Progenitor cell of endocrine pancreas (in vitro differentiated cells): ENCODE results near the gene LUZP1. TPM values are rescaled to one million over a fixed set of nuclear protein-coding genes. Genes with fewer than 3 reads are reported as not detected.

ENCODE experiments used
- DNase-seq: peaks from one replicate; pipeline ENCODE4 v3.0.0; 2021; ENCODE audit warnings: low spot score; ENCODE audit not compliant: unreplicated experiment
- H3K27ac Mint-ChIP-seq: 2 replicates; pipeline ENCODE4 v1.8.0; 2021; ENCODE audit warnings: mild to moderate bottlenecking, moderate library complexity, mixed read lengths
- H3K27me3 Mint-ChIP-seq: 2 replicates; pipeline ENCODE4 v1.8.0; 2021; ENCODE audit warnings: mixed read lengths
- H3K36me3 Mint-ChIP-seq: 2 replicates; pipeline ENCODE4 v1.8.0; 2022; ENCODE audit warnings: mixed read lengths; ENCODE audit not compliant: insufficient read depth
- H3K4me1 Mint-ChIP-seq: 2 replicates; pipeline ENCODE4 v1.8.0; 2021; ENCODE audit warnings: low read depth, mixed read lengths
- H3K4me3 Mint-ChIP-seq: 2 replicates; pipeline ENCODE4 v1.8.0; 2021; ENCODE audit warnings: low read depth, mild to moderate bottlenecking, moderate library complexity, mixed read lengths
- H3K9me3 Mint-ChIP-seq: 2 replicates; pipeline ENCODE4 v1.8.0; 2021; ENCODE audit warnings: low read depth, mixed read lengths
- microRNA-seq: library from miRNA; unstranded; fragments of <30 nt; microRNA quantifications from one replicate; pipeline ENCODE4 v1.1.0, GENCODE V29; 2020; ENCODE audit warnings: borderline number of aligned reads; ENCODE audit not compliant: unreplicated experiment
- total RNA-seq: library from RNA; stranded (reverse); gene quantifications from 2 replicates; pipeline ENCODE4 v1.2.1, GENCODE V29; 2021
- TF ChIP-seq, protein P1 (sequence below): fragments of 200-600 bp; sonication (generic); IDR thresholded peaks from one replicate; pipeline ENCODE4 v1.5.0; 2021; ENCODE audit warnings: antibody characterized with exemption, mild to moderate bottlenecking; ENCODE audit not compliant: unreplicated experiment

The LUZP1 gene
- total RNA-seq, 1 donor from 2014 or later = 47.5 TPM

DNA sequence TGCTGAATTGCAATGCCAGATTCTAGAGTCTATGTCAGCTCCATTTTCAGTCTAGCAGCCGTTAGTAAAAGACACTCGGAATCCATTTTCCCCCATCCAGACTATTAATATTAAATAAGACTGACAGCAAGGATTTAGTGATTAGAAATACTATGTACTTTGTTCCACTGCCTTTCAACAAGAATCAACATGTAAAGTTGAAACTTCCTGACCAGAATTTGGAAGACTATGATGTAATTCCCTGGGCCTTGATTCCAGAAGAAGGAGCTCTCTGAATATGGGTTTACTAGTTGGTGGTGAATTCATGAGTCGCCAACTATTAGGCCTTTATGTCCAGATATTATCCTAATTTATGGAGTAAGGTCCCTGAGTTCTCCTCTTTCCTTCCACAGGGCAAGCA is 124.6 kb downstream of the LUZP1 start:
- Mint-ChIP-seq H3K36me3 (peaks cover 5% of the 10 kb centered on the region), H3K4me3 (no peak overlapping the region)
- TF ChIP-seq, protein P1, sequence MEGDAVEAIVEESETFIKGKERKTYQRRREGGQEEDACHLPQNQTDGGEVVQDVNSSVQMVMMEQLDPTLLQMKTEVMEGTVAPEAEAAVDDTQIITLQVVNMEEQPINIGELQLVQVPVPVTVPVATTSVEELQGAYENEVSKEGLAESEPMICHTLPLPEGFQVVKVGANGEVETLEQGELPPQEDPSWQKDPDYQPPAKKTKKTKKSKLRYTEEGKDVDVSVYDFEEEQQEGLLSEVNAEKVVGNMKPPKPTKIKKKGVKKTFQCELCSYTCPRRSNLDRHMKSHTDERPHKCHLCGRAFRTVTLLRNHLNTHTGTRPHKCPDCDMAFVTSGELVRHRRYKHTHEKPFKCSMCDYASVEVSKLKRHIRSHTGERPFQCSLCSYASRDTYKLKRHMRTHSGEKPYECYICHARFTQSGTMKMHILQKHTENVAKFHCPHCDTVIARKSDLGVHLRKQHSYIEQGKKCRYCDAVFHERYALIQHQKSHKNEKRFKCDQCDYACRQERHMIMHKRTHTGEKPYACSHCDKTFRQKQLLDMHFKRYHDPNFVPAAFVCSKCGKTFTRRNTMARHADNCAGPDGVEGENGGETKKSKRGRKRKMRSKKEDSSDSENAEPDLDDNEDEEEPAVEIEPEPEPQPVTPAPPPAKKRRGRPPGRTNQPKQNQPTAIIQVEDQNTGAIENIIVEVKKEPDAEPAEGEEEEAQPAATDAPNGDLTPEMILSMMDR = no peak

DNA sequence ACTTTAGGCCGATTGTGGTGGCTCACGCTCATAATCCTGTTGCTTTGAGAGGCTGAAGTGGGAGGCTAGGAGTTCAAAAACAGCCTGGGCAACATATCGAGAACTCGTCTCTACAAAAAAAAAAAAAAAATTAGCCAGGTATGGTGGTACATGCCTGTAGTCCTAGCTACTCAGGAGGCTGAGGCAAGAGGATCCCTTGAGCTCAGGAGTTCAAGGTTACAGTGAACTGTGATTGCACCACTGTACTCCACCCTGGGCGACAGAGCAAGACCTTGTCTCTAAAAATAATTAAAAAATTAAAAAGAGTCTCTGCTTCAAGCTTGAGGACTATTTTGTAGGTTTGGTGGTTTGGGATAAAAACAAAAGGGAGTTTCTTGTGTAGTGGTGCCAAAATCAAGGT is 128.1 kb downstream of the LUZP1 start:
- Mint-ChIP-seq H3K36me3 (peaks cover 5% of the 10 kb centered on the region), H3K27ac (no peak overlapping the region), H3K27me3 (no peaks in the 10 kb centered on the region), H3K4me1 (peaks cover 25% of the 10 kb centered on the region), H3K9me3 (no peaks in the 10 kb centered on the region), H3K4me3 (no peak overlapping the region)
- TF ChIP-seq, protein P1 = no peak
- no peak for DNase-seq

More for the DNA sequence above, 124.6 kb downstream of the LUZP1 start:
- Mint-ChIP-seq H3K27me3 (no peaks in the 10 kb centered on the region), H3K9me3 (no peaks in the 10 kb centered on the region), H3K4me1 (peaks cover 22% of the 10 kb centered on the region), H3K27ac (peak overlapping the region; percentile 78)
- no peak for DNase-seq

DNA sequence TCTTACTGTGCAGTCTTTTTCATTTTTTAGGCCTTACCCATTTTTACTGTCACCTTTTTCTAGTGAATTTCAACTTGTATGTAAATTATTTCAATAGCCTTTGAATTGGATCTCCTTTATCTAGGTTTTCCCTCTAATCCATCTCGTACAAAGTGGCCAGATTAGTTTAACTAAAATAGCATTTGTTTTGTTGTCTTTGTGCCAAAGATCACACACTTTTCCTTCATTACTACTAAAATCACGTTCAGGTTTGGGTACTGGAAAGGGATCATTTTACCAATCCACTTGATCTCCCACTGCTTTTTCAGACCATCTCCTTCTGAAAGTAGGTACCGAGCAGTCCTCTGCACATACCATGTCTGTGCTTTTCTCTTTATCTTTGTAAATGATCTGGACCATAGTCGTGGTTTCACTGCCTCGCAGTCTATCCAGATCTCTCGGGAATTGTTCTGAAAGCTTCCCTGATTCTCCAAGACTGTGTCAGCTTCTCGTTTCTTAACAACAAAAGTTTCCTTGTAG is 129.3 kb downstream of the LUZP1 start:
- no peaks in the 10 kb centered on the region for H3K27me3 Mint-ChIP-seq
- peaks cover 22% of the 10 kb centered on the region for H3K4me1 Mint-ChIP-seq
- TF ChIP-seq, protein P1 = no peak
- peak overlapping the region; percentile 1 for H3K27ac Mint-ChIP-seq
- no peak overlapping the region for H3K4me3 Mint-ChIP-seq
- no peak for DNase-seq
- peaks cover 6% of the 10 kb centered on the region for H3K36me3 Mint-ChIP-seq
- H3K9me3 Mint-ChIP-seq = no peaks in the 10 kb centered on the region

DNA sequence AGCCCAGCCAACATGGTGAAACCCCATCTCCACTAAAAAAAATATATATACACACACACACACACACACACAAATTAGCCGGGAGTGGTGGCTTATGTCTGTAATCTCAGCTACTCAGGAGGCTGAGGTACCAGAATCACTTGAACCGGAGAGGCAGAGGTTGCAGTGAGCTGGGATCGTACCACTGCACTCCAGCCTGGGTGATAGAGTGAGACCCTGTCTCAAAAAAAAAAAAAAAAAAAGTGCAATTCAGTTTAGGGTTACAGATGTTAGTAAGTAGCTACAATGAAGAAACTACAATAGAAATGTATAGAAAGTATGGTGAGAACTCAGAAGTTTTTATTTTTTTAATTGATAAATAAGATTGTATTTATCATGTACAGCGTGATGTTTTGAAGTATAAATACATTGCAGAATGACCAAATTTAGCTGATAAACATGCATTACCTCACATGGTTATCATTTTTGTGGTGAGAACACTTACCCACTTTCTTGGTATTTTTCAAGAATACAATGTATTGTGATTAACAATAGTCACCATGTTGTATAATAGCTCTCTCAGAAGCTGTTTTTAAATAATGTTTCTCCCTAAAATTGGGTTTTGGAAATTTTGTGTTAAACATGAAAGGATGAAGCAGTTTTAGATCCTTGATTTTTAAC is 131.4 kb downstream of the LUZP1 start:
- Mint-ChIP-seq H3K4me1 (peaks cover 19% of the 10 kb centered on the region), H3K9me3 (no peaks in the 10 kb centered on the region), H3K4me3 (no peak overlapping the region), H3K27ac (no peak overlapping the region), H3K36me3 (peaks cover 7% of the 10 kb centered on the region), H3K27me3 (no peaks in the 10 kb centered on the region)
- no peak for DNase-seq
- TF ChIP-seq, protein P1 = no peak

DNA sequence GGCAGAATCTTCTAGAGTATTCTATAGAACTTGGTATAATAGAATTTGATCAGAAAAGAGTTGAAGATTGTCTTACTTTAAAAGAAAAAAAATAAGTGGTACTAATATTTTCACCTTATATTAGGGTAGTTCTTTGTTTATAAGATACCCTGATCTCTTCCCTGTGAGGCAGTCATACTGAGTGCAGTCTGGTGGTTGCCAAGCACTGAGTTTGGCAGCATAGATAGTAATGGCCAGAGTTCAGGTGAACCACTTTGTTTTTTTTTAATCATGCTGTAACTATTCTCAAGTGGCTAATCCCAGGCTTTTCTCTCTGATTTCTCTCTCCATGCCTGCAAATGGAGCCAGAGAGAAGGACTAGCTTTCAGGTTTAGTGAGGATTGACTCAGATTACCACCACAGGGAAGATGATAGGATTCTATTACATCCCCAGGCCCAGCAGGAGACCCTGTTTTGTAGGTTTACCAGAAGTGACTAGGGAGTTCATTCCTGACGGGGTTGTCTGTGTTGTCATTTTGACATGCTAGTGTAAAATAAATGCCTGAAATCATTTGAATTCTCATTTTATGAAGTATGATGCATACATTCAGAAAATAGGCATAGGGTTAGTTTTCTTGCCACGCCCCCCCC is 132.7 kb downstream of the LUZP1 start:
- Mint-ChIP-seq H3K4me3 (no peak overlapping the region), H3K4me1 (peaks cover 23% of the 10 kb centered on the region), H3K27me3 (no peaks in the 10 kb centered on the region), H3K9me3 (no peaks in the 10 kb centered on the region), H3K36me3 (peaks cover 7% of the 10 kb centered on the region), H3K27ac (no peak overlapping the region)
- TF ChIP-seq, protein P1 = no peak
- DNase-seq = no peak

Small RNAs within 50 kb of the gene (microRNA-seq; reads per million reads assigned to microRNA genes)
- gene MIR3115 = 19.1 reads per million, percentile 29 among the genes with 10 or more reads in this experiment
- not detected for gene MIR4419A

Other genes with a start within 250 kb of the LUZP1 start
- gene LACTBL1, start 196.0 kb downstream of the LUZP1 start, total RNA-seq = not detected in 2 replicates
- gene TEX46, start 153.0 kb downstream of the LUZP1 start, total RNA-seq = not detected in 2 replicates
- gene KDM1A, start 149.4 kb downstream of the LUZP1 start, total RNA-seq = 190 and 197 TPM in 2 replicates
- 0.20 and 0.31 TPM in 2 replicates for gene HTR1D, start 48.6 kb upstream of the LUZP1 start, total RNA-seq
- 201 and 212 TPM in 2 replicates for gene HNRNPR, start 175.4 kb upstream of the LUZP1 start, total RNA-seq
- gene ZNF436, start 201.0 kb upstream of the LUZP1 start, total RNA-seq = 13.7 and 13.9 TPM in 2 replicates